Hematopoietic multipotent progenitor cell treated with erythropoietin and hydrocortisone succinate and interleukin-3 and kit ligand, for 6 days (in vitro differentiated cells): ENCODE data around the gene BBS9.
"Not testable (repeated sequence)": the region's sequence is repeated elsewhere in the genome, so short reads cannot be mapped to it uniquely, and the experiment has no call there.

ENCODE experiments used
- DNase-seq: peaks from one replicate; pipeline ENCODE4 v3.0.0-alpha.2; 2015

The BBS9 gene

GRCh38 chr7:33449847-33450246 is 320.5 kb downstream of the BBS9 start:
- no peak for DNase-seq

DNA sequence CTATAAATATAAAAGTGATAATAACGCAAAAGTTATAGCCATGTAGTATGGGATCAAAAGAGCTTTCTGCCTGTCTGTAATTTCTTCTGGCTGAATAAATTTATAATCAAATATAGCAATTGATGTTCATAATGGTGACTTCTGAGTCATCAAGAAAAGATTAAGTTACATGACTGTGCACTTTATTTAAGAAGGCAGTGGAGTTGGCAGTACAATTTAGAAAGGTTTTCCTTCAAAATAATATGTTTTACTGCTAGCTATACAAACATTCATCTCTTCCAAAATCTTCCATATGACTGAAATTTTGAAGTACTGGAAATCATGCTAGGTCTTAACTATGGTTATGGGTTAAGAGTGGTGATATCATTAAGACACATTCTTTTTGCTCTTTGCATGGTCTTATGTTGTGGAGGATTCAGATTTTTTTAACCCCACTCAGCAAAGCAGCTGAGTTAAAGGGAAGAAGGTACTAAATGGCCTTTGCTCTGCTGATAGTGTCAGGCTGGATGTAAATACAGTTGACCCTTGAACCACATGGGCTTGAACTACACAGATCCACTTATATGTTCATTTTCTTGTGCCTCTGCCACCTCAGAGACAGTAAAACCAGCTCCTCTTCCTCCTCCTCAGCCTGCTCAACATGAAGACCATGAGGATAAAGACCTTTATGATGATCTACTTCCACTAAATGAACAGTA is 323.6 kb downstream of the BBS9 start:
- DNase-seq, result no peak

DNA sequence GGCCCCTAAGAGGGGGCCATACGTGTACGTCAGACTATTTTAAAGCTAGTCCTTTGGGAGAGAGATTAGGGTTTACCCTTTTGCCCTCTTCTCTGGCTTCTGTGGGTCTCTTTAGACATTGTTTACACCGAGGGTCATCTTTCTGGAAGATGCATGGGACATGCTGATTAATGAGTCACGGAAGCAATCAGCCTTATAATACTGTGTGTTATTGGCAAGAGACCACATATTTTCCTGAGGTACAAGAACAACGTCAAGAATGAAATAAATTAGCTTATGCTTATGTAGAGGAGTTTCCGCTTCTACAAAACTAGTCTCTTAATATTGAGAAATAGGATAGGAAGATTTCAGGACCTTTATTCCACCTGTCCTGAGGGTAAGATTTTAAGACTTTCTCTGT is 327.7 kb downstream of the BBS9 start:
- DNase-seq, result no peak

- no peak for DNase-seq
Observed at GRCh38 chr7:33458581-33458980, 329.2 kb downstream of the BBS9 start.

DNA sequence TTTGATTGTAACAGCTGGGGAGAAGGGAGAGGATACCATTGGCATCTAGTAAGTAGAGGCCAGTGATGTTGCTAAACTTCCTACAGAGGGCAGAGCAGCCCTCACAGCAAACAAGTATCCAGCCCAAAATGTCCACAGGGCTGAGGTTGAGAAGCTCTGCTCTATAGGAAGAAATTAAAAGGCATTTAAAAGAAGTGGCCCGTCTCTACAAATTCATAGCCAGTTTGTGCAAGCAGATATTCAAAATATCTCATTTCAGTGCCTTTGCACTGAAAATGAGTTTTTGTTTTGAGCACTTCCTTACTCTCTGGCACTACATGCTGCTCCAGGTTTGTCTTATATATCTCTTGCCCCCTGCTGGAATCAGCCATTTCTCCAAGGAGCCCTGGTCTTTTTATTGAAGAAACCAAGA is 330.0 kb downstream of the BBS9 start:
- peak; percentile 49 for DNase-seq

DNA sequence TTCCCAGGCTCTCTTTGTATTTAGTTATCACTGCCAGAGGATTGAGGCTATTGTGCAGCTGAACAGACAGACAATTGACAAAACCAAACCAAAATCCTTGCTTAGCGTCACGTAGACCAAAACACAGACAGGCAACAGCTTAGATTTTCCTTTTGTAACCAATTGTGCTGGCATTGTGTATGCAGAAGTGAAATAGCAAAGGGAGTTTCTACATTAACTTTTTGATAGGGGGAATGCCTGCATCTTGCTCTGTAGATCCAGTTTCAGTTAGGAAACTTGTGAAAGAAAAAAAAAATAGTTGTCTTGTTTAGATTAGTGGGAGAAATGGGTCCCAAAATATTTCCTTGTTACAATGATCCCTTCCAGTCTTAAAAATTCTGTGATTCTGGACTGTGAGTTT is 333.8 kb downstream of the BBS9 start:
- DNase-seq, result no peak

- no peak for DNase-seq
Observed at GRCh38 chr7:33466203-33466602, 336.8 kb downstream of the BBS9 start.

GRCh38 chr7:33471636-33472242 is 342.4 kb downstream of the BBS9 start:
- no peak for DNase-seq

- DNase-seq, result no peak
Observed at GRCh38 chr7:33472348-33473025, 343.1 kb downstream of the BBS9 start.

GRCh38 chr7:33477719-33478480 is 348.5 kb downstream of the BBS9 start:
- no peak for DNase-seq

GRCh38 chr7:33484476-33484875 is 355.1 kb downstream of the BBS9 start:
- not testable (repeated sequence) for DNase-seq

- no peak for DNase-seq
Observed at GRCh38 chr7:33485747-33486493, 356.6 kb downstream of the BBS9 start.

DNA sequence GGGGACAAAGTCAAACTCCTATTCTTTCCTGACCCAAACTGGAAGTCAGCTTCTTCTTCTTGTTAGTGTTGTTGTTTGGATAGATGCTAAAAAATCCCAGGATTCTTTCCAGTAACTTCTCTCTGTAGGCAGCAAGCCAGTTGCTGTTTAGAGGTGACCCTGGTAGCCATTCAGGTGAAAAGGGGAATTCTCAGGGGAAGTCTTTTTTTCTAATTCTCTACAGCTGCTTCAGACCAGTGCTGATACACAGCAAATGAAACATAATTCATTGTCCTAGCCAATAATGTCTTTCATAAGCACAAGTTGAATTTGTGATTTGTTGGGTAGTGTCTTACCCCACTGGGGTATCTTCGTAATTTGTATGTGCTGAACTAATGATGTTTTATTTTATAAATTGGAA is 357.3 kb downstream of the BBS9 start:
- DNase-seq, result no peak

DNA sequence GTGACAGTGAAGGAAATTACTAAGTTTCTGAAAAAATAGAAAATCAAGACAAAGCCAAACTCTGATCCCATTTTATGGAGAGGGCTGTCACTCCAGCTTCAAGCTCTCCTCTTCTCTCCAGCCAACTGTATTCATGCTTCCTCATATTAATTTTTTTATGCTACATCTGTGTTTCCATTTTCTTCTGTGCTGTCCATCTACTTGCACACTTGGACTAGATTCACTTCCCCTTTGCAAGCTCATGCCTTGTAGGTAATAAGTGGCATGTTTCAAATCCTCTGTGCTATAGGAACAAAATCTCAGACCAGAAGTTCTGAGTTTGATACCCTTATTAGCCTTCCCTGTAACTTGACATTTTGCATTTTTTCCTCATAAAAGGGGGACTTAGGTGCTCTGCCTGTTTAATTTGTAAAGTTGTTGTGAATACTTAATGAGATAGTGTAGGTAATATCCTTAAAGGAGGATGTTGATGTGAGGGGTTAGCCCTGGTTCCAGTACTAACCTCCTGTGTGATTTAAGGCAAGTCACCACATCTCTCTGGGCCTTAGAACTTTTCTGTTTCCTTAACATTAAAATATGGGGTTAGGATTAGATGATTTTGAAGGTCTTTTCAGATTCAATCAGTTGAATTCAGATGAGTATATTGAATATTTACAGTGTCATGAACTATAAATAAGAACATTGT is 358.8 kb downstream of the BBS9 start:
- no peak for DNase-seq

DNA sequence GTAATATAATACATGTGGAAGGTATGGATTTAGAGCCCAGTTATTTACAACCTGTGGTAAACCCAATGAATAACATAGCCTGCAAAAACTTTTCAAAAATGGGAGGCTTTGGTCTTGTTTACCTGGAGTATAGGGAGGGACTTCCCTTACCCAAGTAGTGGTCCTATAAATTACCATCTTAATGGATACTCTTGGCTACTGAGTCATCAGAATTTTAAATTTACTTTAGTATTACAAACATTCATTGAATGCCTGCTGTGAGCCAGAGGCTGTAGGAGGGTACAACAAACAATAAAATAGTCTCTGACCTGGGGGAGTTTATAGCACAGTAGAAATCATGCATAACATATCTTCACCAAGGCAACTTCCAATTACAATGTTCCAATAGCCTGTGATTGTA is 365.1 kb downstream of the BBS9 start:
- no peak for DNase-seq

- DNase-seq, result no peak
Observed at GRCh38 chr7:33495207-33495606, 365.8 kb downstream of the BBS9 start.

- no peak for DNase-seq
Observed at GRCh38 chr7:33497051-33497450, 367.7 kb downstream of the BBS9 start.

DNA sequence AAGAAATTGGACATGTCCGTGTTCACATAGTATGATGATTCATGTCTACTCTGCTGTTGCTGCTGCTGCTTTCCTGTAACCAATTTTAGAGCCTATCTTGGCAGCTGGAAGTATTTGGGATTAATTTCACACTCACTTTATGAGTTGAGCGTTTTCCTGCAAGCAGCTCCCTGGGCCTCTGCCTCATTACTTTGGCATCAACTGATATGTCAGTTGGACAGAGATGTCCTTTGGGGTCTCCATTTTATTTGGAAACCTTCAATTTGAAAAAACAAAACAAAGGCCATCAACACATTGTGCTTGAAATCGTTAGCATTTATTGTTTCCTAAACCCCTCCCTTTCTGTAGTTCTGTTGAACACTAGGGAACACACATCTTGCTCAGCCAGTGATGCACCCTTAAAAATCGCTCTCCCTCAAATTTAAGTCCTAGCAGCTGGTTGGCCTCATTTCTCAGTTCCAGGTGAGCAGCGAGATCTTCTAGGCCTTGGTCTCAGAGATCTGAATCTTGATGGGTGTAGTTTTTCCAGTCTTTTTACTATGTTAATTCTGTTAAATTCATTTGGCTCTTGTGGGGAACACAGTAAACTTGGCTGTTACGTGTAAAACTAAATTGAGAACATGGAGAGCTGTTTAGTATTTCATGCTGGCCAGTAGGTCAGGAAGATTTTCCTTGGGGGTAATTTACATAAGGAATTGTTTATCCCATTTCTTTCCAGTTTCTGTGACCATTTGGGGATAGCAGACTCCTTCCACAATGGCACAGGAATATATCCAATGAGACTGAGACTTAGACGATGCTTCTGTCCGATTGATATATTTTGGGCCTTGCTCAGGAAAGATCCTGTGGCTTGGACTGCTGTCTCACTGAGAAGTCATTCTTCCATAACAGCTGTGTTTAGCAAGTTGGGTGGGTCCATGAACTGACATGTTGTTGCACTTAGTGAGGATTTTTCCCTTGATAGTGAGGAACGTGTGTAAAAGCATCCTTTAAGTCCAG is 371.6 kb downstream of the BBS9 start:
- no peak for DNase-seq

DNA sequence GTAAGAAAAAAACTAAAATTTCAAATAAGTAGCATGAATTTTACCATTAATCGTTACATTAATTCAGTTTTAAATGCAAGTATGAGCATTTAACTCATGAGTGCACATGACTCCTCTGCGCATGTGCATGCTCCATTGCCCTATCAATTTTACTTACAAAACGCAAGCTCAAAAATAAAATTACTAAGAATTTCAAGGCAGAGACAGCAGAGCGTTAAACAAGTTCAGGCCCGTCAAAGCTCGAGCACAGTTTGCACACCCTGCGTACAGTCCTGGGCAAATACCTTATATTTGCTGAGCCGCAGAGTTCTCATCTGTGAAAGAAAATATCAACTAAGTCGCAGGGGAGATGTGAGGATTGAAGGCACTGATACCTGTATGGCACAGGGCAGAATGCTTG is 373.6 kb downstream of the BBS9 start:
- DNase-seq, result no peak

DNA sequence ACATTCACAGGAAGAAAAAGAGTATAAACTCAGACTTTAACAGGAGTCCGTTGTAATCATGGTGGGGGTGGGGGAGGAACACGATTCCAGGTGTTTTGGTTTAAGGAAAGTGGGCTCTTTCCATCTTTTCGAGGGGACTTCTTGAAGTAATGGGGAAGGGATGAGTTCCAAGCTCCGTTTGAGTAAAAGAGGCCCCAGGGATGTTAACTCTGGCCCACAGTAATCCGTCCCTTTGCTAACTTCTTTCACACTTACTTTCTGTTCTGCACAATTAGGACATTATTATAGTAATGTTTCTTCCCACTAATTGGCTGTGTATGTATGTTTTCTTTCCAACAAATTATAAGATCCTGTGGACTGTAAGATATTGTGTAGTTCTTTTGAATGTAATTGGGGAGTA is 374.4 kb downstream of the BBS9 start:
- no peak for DNase-seq

DNA sequence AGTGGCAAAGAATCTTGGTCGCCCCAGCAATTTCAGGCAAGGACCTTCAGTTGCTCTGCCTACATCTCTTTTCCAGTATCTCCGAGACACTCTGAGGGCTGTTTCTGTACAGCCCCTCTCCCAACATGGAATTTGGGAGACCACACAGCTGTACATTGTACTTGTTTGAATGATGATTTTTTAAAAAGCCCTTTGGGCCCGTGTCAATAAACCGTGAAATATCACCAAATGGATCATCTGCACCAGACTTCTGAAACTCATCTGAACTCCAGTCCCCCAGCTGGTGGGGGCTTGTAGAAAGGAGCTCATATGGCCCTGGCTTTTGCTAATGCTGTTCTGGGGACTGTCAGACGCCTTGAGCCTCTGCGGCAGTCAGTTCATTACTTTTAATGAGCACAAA is 374.9 kb downstream of the BBS9 start:
- DNase-seq, result no peak
